HepG2 (cell line): Measurements from ENCODE around the gene TRIM28. TPM values are rescaled to one million over a fixed set of nuclear protein-coding genes. Genes with fewer than 3 reads are reported as not detected.

Source experiments
- ETV5 ChIP-seq: IDR thresholded peaks from 2 replicates; pipeline ENCODE4 v1.6.1; 2018; ENCODE audit warnings: missing biosample characterization, missing genetic modification reagents, inconsistent platforms, borderline replicate concordance
- FUBP1 ChIP-seq: sonication (generic); formaldehyde crosslinking; IDR thresholded peaks from 2 replicates; pipeline ENCODE4 v1.5.1; 2020; ENCODE audit warnings: missing genetic modification reagents, mild to moderate bottlenecking, borderline replicate concordance
- GABPB1 ChIP-seq: IDR thresholded peaks from 2 replicates; pipeline ENCODE4 v1.6.1; 2016; ENCODE audit warnings: mild to moderate bottlenecking, missing genetic modification reagents, moderate library complexity, missing compliant biosample characterization
- MLXIP ChIP-seq: sonication (generic); formaldehyde crosslinking; IDR thresholded peaks from 2 replicates; pipeline ENCODE4 v1.9.0; 2021; ENCODE audit warnings: missing genetic modification reagents, borderline replicate concordance
- PRDM10 ChIP-seq: sonication (generic); formaldehyde crosslinking; IDR thresholded peaks from 2 replicates; pipeline ENCODE4 v1.4.0; 2020; ENCODE audit warnings: low read depth, missing genetic modification reagents
- SNAPC2 ChIP-seq: sonication (generic); formaldehyde crosslinking; IDR thresholded peaks from 2 replicates; pipeline ENCODE4 v1.8.1; 2022; ENCODE audit warnings: mild to moderate bottlenecking, missing genetic modification reagents
- SP2 ChIP-seq: sonication (generic); formaldehyde crosslinking; IDR thresholded peaks from 2 replicates; pipeline ENCODE4 v1.5.1; 2020; ENCODE audit warnings: mild to moderate bottlenecking, missing genetic modification reagents
- STAG1 ChIP-seq: sonication (generic); formaldehyde crosslinking; IDR thresholded peaks from 2 replicates; pipeline ENCODE4 v1.4.0; 2020; ENCODE audit warnings: missing genetic modification reagents
- TFE3 ChIP-seq: IDR thresholded peaks from 2 replicates; pipeline ENCODE4 v1.6.1; 2016
- THAP9 ChIP-seq: sonication (generic); formaldehyde crosslinking; IDR thresholded peaks from 2 replicates; pipeline ENCODE4; 2020; ENCODE audit warnings: missing genetic modification reagents, mild to moderate bottlenecking, borderline replicate concordance
- TMF1 ChIP-seq: sonication (generic); formaldehyde crosslinking; IDR thresholded peaks from 2 replicates; pipeline ENCODE4 v1.8.1; 2022; ENCODE audit warnings: low read depth, missing genetic modification reagents
- ZNF7 ChIP-seq: IDR thresholded peaks from 2 replicates; pipeline ENCODE4 v1.6.1; 2016; ENCODE audit warnings: missing biosample characterization, missing genetic modification reagents
- polyA plus RNA-seq, 8 experiments: library from polyadenylated mRNA; depleted of rRNA in 3 of 8; stranded (reverse) in 7 of 8; unstranded in 1 of 8; fragments of >200 nt; fragmentation: Illumina TruSeq in 4 of 8; extraction: Trizol in 4 of 8; gene quantifications; 2 replicates each; pipeline versions ENCODE4 v1.2.1 to v1.2.3, GENCODE V29; 2011 to 2016; ENCODE audit warnings: low read depth in 4 of 8, missing spikeins in 1 of 8, mixed read lengths in 1 of 8; ENCODE audit not compliant: insufficient read depth in 1 of 8
- total RNA-seq, 5 experiments: library from RNA; depleted of rRNA; stranded (reverse); fragments of >200 nt; fragmentation: Illumina TruSeq; extraction: Trizol; gene quantifications; 2 replicates each; pipeline ENCODE4 v1.2.3, GENCODE V29; 2016; ENCODE audit warnings: low read depth in 1 of 5

The TRIM28 gene
- total and polyA plus RNA-seq, 2 of the 13 experiments (the other 11 are each of a cell fraction or from before 2014, with no cell fraction given) = 361 to 439 TPM

GRCh38 chr19:58575183-58576041 lies 31.5 kb downstream of the TRIM28 start (continued):
- no peak for TF ChIP-seq SNAPC2 (CRISPR knock-in tag)
- peak; percentile 92 for TF ChIP-seq GABPB1
- TF ChIP-seq MLXIP (CRISPR knock-in tag) = no peak
- no peak; the same call in 1 of the 2 replicates for TF ChIP-seq TFE3
- TF ChIP-seq THAP9 (CRISPR knock-in tag) = peak; percentile 93
- TF ChIP-seq STAG1 (CRISPR knock-in tag) = 0 out of 2 replicates have a peak, but pooled peaks have one; percentile 8
- TF ChIP-seq FUBP1 (CRISPR knock-in tag) = no peak; the same call in 1 of the 2 replicates
- TF ChIP-seq TMF1 (CRISPR knock-in tag) = no peak
- no peak for TF ChIP-seq ETV5 (CRISPR knock-in tag)
- no peak for TF ChIP-seq ZNF7
- peak; percentile 55 for TF ChIP-seq SP2 (CRISPR knock-in tag)
- TF ChIP-seq PRDM10 = peak; percentile 78
